ENCODE results near the gene ASB4.
A peak's percentile ranks its signal among the peaks of the same experiment; 100 is the strongest.

DNA sequence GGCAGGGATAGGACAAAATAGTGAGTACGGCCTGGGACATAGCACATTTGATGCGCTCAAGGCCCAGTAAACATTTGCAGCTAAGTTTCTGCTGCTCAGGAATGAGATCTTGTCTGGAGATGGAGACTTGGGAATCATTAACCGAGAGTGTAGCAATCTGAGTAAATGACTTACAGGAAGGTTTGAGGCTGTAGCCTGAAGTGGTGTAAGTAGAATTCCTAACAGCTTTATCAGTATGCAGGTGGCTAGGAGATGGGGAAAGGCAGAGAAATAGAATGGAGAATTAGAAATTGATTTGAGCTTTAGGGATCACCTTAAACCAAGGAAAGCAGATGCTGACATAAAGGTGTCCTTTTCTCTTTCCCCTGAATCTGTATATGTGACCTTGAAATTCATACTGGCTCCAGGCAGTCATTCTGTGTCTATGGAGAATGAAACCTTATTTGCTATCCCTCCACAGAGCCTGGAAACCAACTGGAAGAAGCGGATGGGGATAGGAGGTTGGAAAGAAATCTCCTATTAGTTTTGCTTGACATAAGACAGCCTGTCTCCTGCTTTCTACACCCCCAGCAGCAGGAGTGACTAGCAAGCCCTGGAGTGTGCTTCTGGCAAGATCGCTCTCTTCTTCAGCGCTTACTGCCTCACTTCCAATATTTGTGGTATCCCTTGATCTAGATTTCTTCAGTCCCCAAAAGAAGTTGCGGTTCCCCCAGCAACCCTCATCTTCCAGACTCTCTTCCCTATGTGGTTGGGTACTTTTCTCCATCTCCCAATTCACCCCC lies 44.5 kb upstream of the ASB4 start:
- TF ChIP-seq POLR2A (IDR thresholded peaks at IDR 0.05; ENCODE audit: low read length): no peak
- peak in 1 of 2 experiments; percentile 29; a peak in 4 of 5 replicates for TF ChIP-seq RAD21 (conservative IDR thresholded peaks at IDR 0.05 in 1 of 2, IDR thresholded peaks at IDR 0.05 in 1 of 2)
- no peak for TF ChIP-seq RCOR1 (IDR thresholded peaks at IDR 0.05; ENCODE audit: low read depth, low read length)
- TF ChIP-seq CHD2 (IDR thresholded peaks at IDR 0.05; ENCODE audit: low read length, partially characterized antibody): no peak
- TF ChIP-seq CBX2 (IDR thresholded peaks at IDR 0.05; ENCODE audit: borderline replicate concordance, low read depth): no peak
- no peak for TF ChIP-seq CTCF (IDR thresholded peaks at IDR 0.05)
- no peak for TF ChIP-seq ESRRA (IDR thresholded peaks at IDR 0.05; ENCODE audit: borderline replicate concordance, low read length)
- no peak for TF ChIP-seq ELK1 (IDR thresholded peaks at IDR 0.05; ENCODE audit: low read depth, low read length)
- TF ChIP-seq PHF8 (IDR thresholded peaks at IDR 0.05; ENCODE audit: borderline replicate concordance, low read depth): no peak
- TF ChIP-seq MAX (IDR thresholded peaks at IDR 0.05): peak; percentile 76
- TF ChIP-seq E2F6 (IDR thresholded peaks at IDR 0.05; ENCODE audit: borderline replicate concordance, low read depth): no peak
